Lung microvascular endothelial cell (primary cell): ENCODE data around the gene ING4. TPM values are rescaled to one million over a fixed set of nuclear protein-coding genes. Genes with fewer than 3 reads are reported as not detected.

Experiments used
- DNase-seq, 2 donors: peaks; one replicate each; pipeline versions ENCODE4 v3.0.0 to v3.0.0-alpha.2; 2010; ENCODE audit warnings: low read depth in 2 of 2
- total RNA-seq: library from RNA; depleted of rRNA; stranded (reverse); fragments of >200 nt; gene quantifications from 2 replicates; pipeline ENCODE4 v1.2.1, GENCODE V29; 2014

Gene ING4
- total RNA-seq, 1 donor from 2014 or later, result 44.0 TPM

GRCh38 chr12:6607751-6608591, 54.9 kb downstream of the ING4 start:
- DNase-seq, result peak; percentile 44 to 62

- DNase-seq, result peak; percentile 39 to 56
These were observed 56.4 kb downstream of the ING4 start for GRCh38 chr12:6606331-6607131.

GRCh38 chr12:6605421-6606330, 57.2 kb downstream of the ING4 start:
- peak in 1 of 2 donors; percentile 26 for DNase-seq

GRCh38 chr12:6604259-6605029, 58.5 kb downstream of the ING4 start:
- peak in 1 of 2 donors; percentile 33 for DNase-seq

GRCh38 chr12:6603095-6603567, 59.8 kb downstream of the ING4 start:
- DNase-seq, result peak in 1 of 2 donors; percentile 38

- DNase-seq, result no peak
These were observed 60.4 kb downstream of the ING4 start for GRCh38 chr12:6602526-6602925.

Other genes with a start within 250 kb of the ING4 start
- gene CD27, start 218.2 kb downstream of the ING4 start, total RNA-seq, result not detected in 2 replicates
- gene TAPBPL, start 211.1 kb downstream of the ING4 start, total RNA-seq, result 6.5 and 19.6 TPM in 2 replicates
- 2.6 and 5.0 TPM in 2 replicates for gene VAMP1, start 192.4 kb downstream of the ING4 start, total RNA-seq
- gene MRPL51, start 169.9 kb downstream of the ING4 start, total RNA-seq, result 121 and 130 TPM in 2 replicates
- 15.3 and 32.9 TPM in 2 replicates for gene NCAPD2, start 169.0 kb downstream of the ING4 start, total RNA-seq
- gene GAPDH, start 128.6 kb downstream of the ING4 start, total RNA-seq, result 3,072 and 3,739 TPM in 2 replicates
- 6.3 and 8.5 TPM in 2 replicates for gene IFFO1, start 107.1 kb downstream of the ING4 start, total RNA-seq
- 7.4 and 11.7 TPM in 2 replicates for gene NOP2, start 94.8 kb downstream of the ING4 start, total RNA-seq
- gene CHD4, start 55.7 kb downstream of the ING4 start, total RNA-seq, result 155 and 187 TPM in 2 replicates
- not detected in 2 replicates for gene LPAR5, start 27.2 kb downstream of the ING4 start, total RNA-seq
- gene ACRBP, start 15.7 kb downstream of the ING4 start, total RNA-seq, result 0.20 and 0.22 TPM in 2 replicates
- 6.3 and 8.5 TPM in 2 replicates for gene ZNF384, start 26.3 kb upstream of the ING4 start, total RNA-seq
- not detected in 2 replicates for gene PIANP, start 37.7 kb upstream of the ING4 start, total RNA-seq
- gene COPS7A, start 60.9 kb upstream of the ING4 start, total RNA-seq, result 28.3 and 43.5 TPM in 2 replicates
- 69.8 and 70.2 TPM in 2 replicates for gene MLF2, start 90.0 kb upstream of the ING4 start, total RNA-seq
- 45.1 and 56.0 TPM in 2 replicates for gene PTMS, start 103.2 kb upstream of the ING4 start, total RNA-seq
- gene LAG3, start 109.4 kb upstream of the ING4 start, total RNA-seq, result 0.20 and 0.22 TPM in 2 replicates
- gene CD4, start 126.4 kb upstream of the ING4 start, total RNA-seq, result not detected in 2 replicates
- 0.20 and 0.87 TPM in 2 replicates for gene GPR162, start 158.7 kb upstream of the ING4 start, total RNA-seq
- 12.9 and 25.7 TPM in 2 replicates for gene P3H3, start 165.3 kb upstream of the ING4 start, total RNA-seq
- 0.22 and 0.40 TPM in 2 replicates for gene GNB3, start 177.8 kb upstream of the ING4 start, total RNA-seq
- gene CDCA3, start 188.2 kb upstream of the ING4 start, total RNA-seq, result 3.4 and 8.9 TPM in 2 replicates
- gene USP5, start 189.0 kb upstream of the ING4 start, total RNA-seq, result 57.9 and 59.9 TPM in 2 replicates
- 958 and 967 TPM in 2 replicates for gene TPI1, start 204.4 kb upstream of the ING4 start, total RNA-seq
- 2.2 and 4.2 TPM in 2 replicates for gene SPSB2, start 210.2 kb upstream of the ING4 start, total RNA-seq
- gene LRRC23, start 241.7 kb upstream of the ING4 start, total RNA-seq, result 1.5 and 3.4 TPM in 2 replicates